Caco-2 (cell line): Measurements from ENCODE around the gene IGSF21. TPM values are rescaled to one million over a fixed set of nuclear protein-coding genes. Genes with fewer than 3 reads are reported as not detected.
A peak's percentile ranks its signal among the peaks of the same experiment; 100 is the strongest.

Experiments
- BruUV-seq: library from RNA; stranded (reverse); fragments of 400-500 nt; replicated peaks from 2 replicates; lab custom pipeline; 2021; lab: Mats Ljungman, UMichigan
- CTCF ChIA-PET: fragments of 300-600 bp; sonication (Branson Sonifier 250); formaldehyde crosslinking; loops from one replicate; lab custom pipeline; 2022; ENCODE audit warnings: antibody characterized with exemption; lab: Charles Lee
- POLR2A ChIA-PET: fragments of 300-600 bp; sonication (Branson Sonifier 250); formaldehyde crosslinking; loops from one replicate; lab custom pipeline; 2022; ENCODE audit warnings: antibody characterized with exemption; lab: Charles Lee
- DNase-seq, 2 experiments: peaks; one replicate each; pipeline versions ENCODE4 v3.0.0 to v3.0.0-alpha.2; 2020 to 2022
- H3K27me3 ChIP-seq: replicated peaks from 2 replicates; pipeline ENCODE4 v1.6.0; 2011; ENCODE audit warnings: low read length; ENCODE audit not compliant: control insufficient read depth, insufficient read depth
- H3K36me3 ChIP-seq: 2 replicates; pipeline ENCODE4 v1.5.1; 2011; ENCODE audit warnings: low read length; ENCODE audit not compliant: control insufficient read depth, insufficient read depth
- H3K4me1 ChIP-seq: fragments of 250-450 bp; sonication (Bioruptor Pico); 2 replicates; pipeline ENCODE4 v1.5.1; 2020; ENCODE audit warnings: mild to moderate bottlenecking
- H3K4me3 ChIP-seq: 2 replicates; pipeline ENCODE4 v1.5.1; 2011; ENCODE audit warnings: low read depth, mild to moderate bottlenecking, control low read depth, low read length
- H3K9me3 ChIP-seq: fragments of 250-450 bp; sonication (Bioruptor Pico); 2 replicates; pipeline ENCODE4 v1.5.1; 2020; ENCODE audit warnings: mild to moderate bottlenecking, moderate library complexity
- H3K27ac Mint-ChIP-seq: one replicate; pipeline ENCODE4 v1.8.0; 2022; ENCODE audit warnings: mixed read lengths; ENCODE audit not compliant: unreplicated experiment
- H3K27me3 Mint-ChIP-seq: one replicate; pipeline ENCODE4 v1.8.0; 2022; ENCODE audit warnings: mixed read lengths; ENCODE audit not compliant: insufficient read depth, unreplicated experiment
- H3K36me3 Mint-ChIP-seq: one replicate; pipeline ENCODE4 v1.8.0; 2022; ENCODE audit warnings: mild to moderate bottlenecking, mixed read lengths; ENCODE audit not compliant: insufficient read depth, unreplicated experiment
- H3K4me1 Mint-ChIP-seq: one replicate; pipeline ENCODE4 v1.8.0; 2022; ENCODE audit warnings: low read depth, mixed read lengths; ENCODE audit not compliant: unreplicated experiment
- H3K4me3 Mint-ChIP-seq: one replicate; pipeline ENCODE4 v1.8.0; 2022; ENCODE audit warnings: mild to moderate bottlenecking, moderate library complexity, mixed read lengths; ENCODE audit not compliant: unreplicated experiment
- H3K9me3 Mint-ChIP-seq: one replicate; pipeline ENCODE4 v1.8.0; 2022; ENCODE audit warnings: mixed read lengths; ENCODE audit not compliant: unreplicated experiment
- CTCF ChIP-seq, 2 experiments: fragments of 200-600 bp in 1 of 2; IDR thresholded peaks; 1 replicate in 1 of 2; 2 replicates in 1 of 2; pipeline versions ENCODE4 v1.5.1 to v1.8.0; 2011 to 2022; ENCODE audit warnings: antibody characterized with exemption in 1 of 2, control low read depth in 1 of 2, inconsistent platforms in 1 of 2, low read depth in 1 of 2, low read length in 1 of 2, mild to moderate bottlenecking in 1 of 2, moderate library complexity in 1 of 2; ENCODE audit not compliant: insufficient read depth in 1 of 2, severe bottlenecking in 1 of 2, unreplicated experiment in 1 of 2
- intact Hi-C: fragments of 100-400 bp; cut with micrococcal nuclease; formaldehyde crosslinking; loops from one replicate; pipeline ENCODE4 v1.10.0; 2022; ENCODE audit not compliant: unreplicated experiment
- total RNA-seq: library from RNA; stranded (reverse); gene quantifications from 2 replicates; pipeline ENCODE4 v1.2.3, GENCODE V29; 2022

Gene IGSF21
- total RNA-seq, 1 experiment from 2014 or later = not detected

GRCh38 chr1:18233176-18233864, 125.7 kb downstream of the IGSF21 start:
- CTCF ChIA-PET = no interaction called here

GRCh38 chr1:18234790-18235242, 127.2 kb downstream of the IGSF21 start:
- H3K36me3 ChIP-seq = no peaks in the 10 kb centered on the region
- no peak overlapping the region for H3K4me3 Mint-ChIP-seq
- CTCF ChIA-PET = interaction anchor here (0.6 to 1.0 kb wide), 7 partner anchors 9 to 232 kb away, joined by 3 to 4 read pairs (median 3); no protein-coding TSS in a partner anchor
- peak; percentile 41 to 48 for DNase-seq
- no peaks in the 10 kb centered on the region for H3K36me3 Mint-ChIP-seq
- H3K27me3 ChIP-seq = no peaks in the 10 kb centered on the region
- H3K4me1 ChIP-seq = no peaks in the 10 kb centered on the region
- H3K4me3 ChIP-seq = no peak overlapping the region
- TF ChIP-seq CTCF (IDR thresholded peaks at IDR 0.05; ENCODE audit: insufficient read depth in 1 of 2, low read depth in 1 of 2, low read length in 1 of 2, severe bottlenecking in 1 of 2, unreplicated experiment in 1 of 2) = peak; percentile 51 to 55
- H3K9me3 Mint-ChIP-seq = no peaks in the 10 kb centered on the region
- no TSS peak for BruUV-seq
- peaks cover 19% of the 10 kb centered on the region for H3K27me3 Mint-ChIP-seq
- no peaks in the 10 kb centered on the region for H3K4me1 Mint-ChIP-seq
- intact Hi-C loops = no loop called here
- H3K27ac Mint-ChIP-seq = no peak overlapping the region
- H3K9me3 ChIP-seq = 0 out of 2 replicates have a peak, but pooled peaks cover 5% of the 10 kb centered on the region
- POLR2A ChIA-PET = no interaction called here

More at GRCh38 chr1:18233176-18233864, 125.7 kb downstream of the IGSF21 start:
- POLR2A ChIA-PET = no interaction called here
- no peaks in the 10 kb centered on the region for H3K36me3 ChIP-seq
- no peaks in the 10 kb centered on the region for H3K27me3 ChIP-seq
- no peaks in the 10 kb centered on the region for H3K9me3 Mint-ChIP-seq
- no peak for TF ChIP-seq CTCF (IDR thresholded peaks at IDR 0.05; ENCODE audit: insufficient read depth in 1 of 2, low read depth in 1 of 2, low read length in 1 of 2, severe bottlenecking in 1 of 2, unreplicated experiment in 1 of 2)
- H3K27ac Mint-ChIP-seq = no peak overlapping the region
- no peaks in the 10 kb centered on the region for H3K4me1 Mint-ChIP-seq
- 0 out of 2 replicates have a peak, but pooled peaks cover 5% of the 10 kb centered on the region for H3K9me3 ChIP-seq
- H3K4me1 ChIP-seq = no peaks in the 10 kb centered on the region
- no TSS peak for BruUV-seq
- no peak for DNase-seq
- no peaks in the 10 kb centered on the region for H3K36me3 Mint-ChIP-seq
- H3K4me3 ChIP-seq = no peak overlapping the region
- no peak overlapping the region for H3K4me3 Mint-ChIP-seq
- peaks cover 21% of the 10 kb centered on the region for H3K27me3 Mint-ChIP-seq
- intact Hi-C loops = no loop called here

- Histone ChIP-seq H3K9me3 (no peaks in the 10 kb centered on the region), H3K4me3 (no peak overlapping the region), H3K27me3 (no peaks in the 10 kb centered on the region), H3K4me1 (no peaks in the 10 kb centered on the region), H3K36me3 (no peaks in the 10 kb centered on the region)
- Mint-ChIP-seq H3K4me1 (no peaks in the 10 kb centered on the region), H3K4me3 (no peak overlapping the region), H3K27me3 (peaks cover 23% of the 10 kb centered on the region), H3K27ac (peak overlapping the region; percentile 16), H3K36me3 (no peaks in the 10 kb centered on the region), H3K9me3 (no peaks in the 10 kb centered on the region)
- intact Hi-C loops = no loop called here
- BruUV-seq = no TSS peak
- DNase-seq = no peak
- no peak for TF ChIP-seq CTCF (IDR thresholded peaks at IDR 0.05; ENCODE audit: insufficient read depth in 1 of 2, low read depth in 1 of 2, low read length in 1 of 2, severe bottlenecking in 1 of 2, unreplicated experiment in 1 of 2)
- POLR2A ChIA-PET = no interaction called here
- CTCF ChIA-PET = no interaction called here
Observed at GRCh38 chr1:18237371-18237770, 129.8 kb downstream of the IGSF21 start.
